ENCODE measurements around the gene COL17A1. TPM values are rescaled to one million over a fixed set of nuclear protein-coding genes. Genes with fewer than 3 reads are reported as not detected.

The COL17A1 gene
- total RNA-seq, 4 donors from 2014 or later = under 0.01 to 0.59 (median 0.22) TPM; not detected in 1

DNA sequence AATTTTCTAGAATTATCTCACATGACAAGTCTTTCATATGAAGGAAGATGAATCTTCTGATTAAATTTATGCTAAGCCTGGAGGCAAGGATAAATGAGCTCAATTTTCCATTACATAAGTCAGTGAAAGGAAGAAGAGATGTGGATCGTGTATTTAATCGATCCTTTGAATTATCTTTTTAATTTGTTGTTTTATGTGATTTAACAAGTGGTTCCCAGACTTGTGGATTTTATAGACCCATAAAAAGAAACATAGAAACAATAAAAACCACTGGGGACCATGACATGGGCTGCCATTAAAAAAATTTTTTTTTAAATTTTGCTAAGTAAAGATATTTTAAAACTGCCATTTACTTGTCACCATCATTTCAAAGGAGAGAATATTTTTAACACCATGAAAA, 73.8 kb downstream of the COL17A1 start:
- TF ChIP-seq POLR2A (IDR thresholded peaks at IDR 0.05) = no peak
- TF ChIP-seq EP300 (IDR thresholded peaks at IDR 0.05) = no peak
- TF ChIP-seq, protein P1, sequence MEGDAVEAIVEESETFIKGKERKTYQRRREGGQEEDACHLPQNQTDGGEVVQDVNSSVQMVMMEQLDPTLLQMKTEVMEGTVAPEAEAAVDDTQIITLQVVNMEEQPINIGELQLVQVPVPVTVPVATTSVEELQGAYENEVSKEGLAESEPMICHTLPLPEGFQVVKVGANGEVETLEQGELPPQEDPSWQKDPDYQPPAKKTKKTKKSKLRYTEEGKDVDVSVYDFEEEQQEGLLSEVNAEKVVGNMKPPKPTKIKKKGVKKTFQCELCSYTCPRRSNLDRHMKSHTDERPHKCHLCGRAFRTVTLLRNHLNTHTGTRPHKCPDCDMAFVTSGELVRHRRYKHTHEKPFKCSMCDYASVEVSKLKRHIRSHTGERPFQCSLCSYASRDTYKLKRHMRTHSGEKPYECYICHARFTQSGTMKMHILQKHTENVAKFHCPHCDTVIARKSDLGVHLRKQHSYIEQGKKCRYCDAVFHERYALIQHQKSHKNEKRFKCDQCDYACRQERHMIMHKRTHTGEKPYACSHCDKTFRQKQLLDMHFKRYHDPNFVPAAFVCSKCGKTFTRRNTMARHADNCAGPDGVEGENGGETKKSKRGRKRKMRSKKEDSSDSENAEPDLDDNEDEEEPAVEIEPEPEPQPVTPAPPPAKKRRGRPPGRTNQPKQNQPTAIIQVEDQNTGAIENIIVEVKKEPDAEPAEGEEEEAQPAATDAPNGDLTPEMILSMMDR (IDR thresholded peaks at IDR 0.05) = no peak
- Histone ChIP-seq H3K9me3 (no peaks in the 10 kb centered on the region), H3K27me3 (no peaks in the 10 kb centered on the region), H3K4me3 (no peak overlapping the region), H3K4me1 (no peaks in the 10 kb centered on the region), H3K36me3 (peaks cover 0 to 50% (median 0%) of the 10 kb centered on the region in 3 donors), H3K27ac (no peak overlapping the region)
- 88 to 91% methylated on average over 2 of the region's 2 CpGs for WGBS, 2 donors
- DNase-seq (ENCODE audit: low spot score in 2 of 2) = no peak

DNA sequence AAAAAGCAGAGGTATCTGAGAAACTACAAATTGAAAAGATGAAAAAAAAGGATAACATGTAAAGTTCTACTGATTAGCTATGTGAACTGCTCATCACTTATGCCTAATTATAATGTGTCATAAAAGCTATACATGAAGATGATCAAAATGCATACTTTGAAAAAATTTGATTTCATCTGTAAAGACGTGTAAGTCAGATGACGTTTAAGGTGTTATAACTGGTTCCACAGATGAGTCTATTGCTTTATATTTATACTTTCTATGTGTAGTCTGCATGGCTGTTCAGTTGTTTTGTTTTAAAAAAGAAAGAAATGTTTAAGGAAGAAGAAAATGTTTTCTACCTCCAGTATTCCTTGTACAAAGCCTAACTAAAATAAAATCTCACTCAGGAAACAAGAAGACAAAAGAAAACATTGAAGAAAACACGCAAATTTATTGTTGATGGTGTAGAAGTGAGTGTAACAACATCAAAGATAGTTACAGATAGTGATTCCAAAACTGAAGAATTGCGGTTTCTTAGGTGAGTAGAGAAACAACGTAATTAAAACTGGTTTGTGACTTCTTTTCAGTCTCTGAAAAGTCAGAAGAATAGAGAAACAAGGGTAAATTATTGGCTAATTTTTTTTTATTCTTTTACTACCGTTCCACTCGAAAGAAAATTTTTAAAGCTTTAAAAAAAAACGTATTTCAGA, 80.4 kb downstream of the COL17A1 start:
- no peak for TF ChIP-seq POLR2A (IDR thresholded peaks at IDR 0.05)
- Histone ChIP-seq H3K4me3 (no peak overlapping the region), H3K4me1 (no peaks in the 10 kb centered on the region), H3K27me3 (no peaks in the 10 kb centered on the region), H3K36me3 (peaks cover 0 to 75% (median 0%) of the 10 kb centered on the region in 3 donors), H3K27ac (no peak overlapping the region), H3K9me3 (no peaks in the 10 kb centered on the region)
- 90 to 92% methylated on average over 8 of the region's 8 CpGs for WGBS, 2 donors
- DNase-seq (ENCODE audit: low spot score in 2 of 2) = no peak

DNA sequence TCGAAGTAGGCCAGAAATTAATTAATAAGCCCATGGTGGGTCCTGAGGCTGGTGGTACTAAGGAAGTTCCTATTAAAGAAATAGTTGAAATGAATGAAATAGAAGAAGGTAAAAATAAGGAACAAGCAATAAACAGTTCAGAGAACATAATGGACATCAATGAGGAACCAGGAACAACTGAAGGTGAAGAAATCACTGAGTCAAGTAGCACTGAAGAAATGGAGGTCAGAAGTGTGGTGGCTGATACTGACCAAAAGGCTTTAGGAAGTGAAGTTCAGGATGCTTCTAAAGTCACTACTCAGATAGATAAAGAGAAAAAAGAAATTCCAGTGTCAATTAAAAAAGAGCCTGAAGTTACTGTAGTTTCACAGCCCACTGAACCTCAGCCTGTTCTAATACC, 82.8 kb downstream of the COL17A1 start:
- H3K9me3 ChIP-seq = no peaks in the 10 kb centered on the region
- TF ChIP-seq EP300 (IDR thresholded peaks at IDR 0.05) = no peak
- no peak for TF ChIP-seq POLR2A (IDR thresholded peaks at IDR 0.05)
- TF ChIP-seq, protein P1 (IDR thresholded peaks at IDR 0.05) = no peak
- no peak overlapping the region for H3K27ac ChIP-seq
- H3K4me1 ChIP-seq = no peaks in the 10 kb centered on the region
- no peaks in the 10 kb centered on the region for H3K27me3 ChIP-seq
- no peak for DNase-seq (ENCODE audit: low spot score in 2 of 2)
- H3K4me3 ChIP-seq = no peak overlapping the region
- WGBS, 2 donors = 86 to 92% methylated on average over 1 of the region's 1 CpG
- H3K36me3 ChIP-seq = peaks cover 0 to 77% (median 0%) of the 10 kb centered on the region in 3 donors

DNA sequence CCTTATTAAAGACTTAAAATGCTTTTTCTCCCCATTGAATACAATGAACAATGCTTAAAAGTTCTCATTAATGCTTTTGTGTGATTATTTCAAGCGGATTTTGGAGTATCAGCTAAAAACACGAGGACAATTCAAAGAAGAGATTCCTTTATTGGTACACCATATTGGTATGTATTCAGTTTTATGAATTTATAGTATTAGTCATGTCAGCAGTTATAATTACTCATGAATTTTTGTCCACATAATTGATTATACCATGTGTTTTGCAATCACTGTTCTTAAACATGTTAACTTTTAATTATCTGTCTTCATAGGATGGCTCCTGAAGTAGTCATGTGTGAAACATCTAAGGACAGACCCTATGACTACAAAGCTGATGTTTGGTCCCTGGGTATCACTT, 86.9 kb downstream of the COL17A1 start:
- Histone ChIP-seq H3K9me3 (no peaks in the 10 kb centered on the region), H3K27me3 (no peaks in the 10 kb centered on the region), H3K4me3 (no peak overlapping the region), H3K36me3 (peaks cover 0 to 78% (median 0%) of the 10 kb centered on the region in 3 donors), H3K4me1 (no peaks in the 10 kb centered on the region), H3K27ac (no peak overlapping the region)
- DNase-seq (ENCODE audit: low spot score in 2 of 2) = no peak
- 69 to 78% methylated on average over 2 of the region's 2 CpGs for WGBS, 2 donors
- TF ChIP-seq, protein P1 (IDR thresholded peaks at IDR 0.05) = no peak
- no peak for TF ChIP-seq EP300 (IDR thresholded peaks at IDR 0.05)
- no peak for TF ChIP-seq POLR2A (IDR thresholded peaks at IDR 0.05)

DNA sequence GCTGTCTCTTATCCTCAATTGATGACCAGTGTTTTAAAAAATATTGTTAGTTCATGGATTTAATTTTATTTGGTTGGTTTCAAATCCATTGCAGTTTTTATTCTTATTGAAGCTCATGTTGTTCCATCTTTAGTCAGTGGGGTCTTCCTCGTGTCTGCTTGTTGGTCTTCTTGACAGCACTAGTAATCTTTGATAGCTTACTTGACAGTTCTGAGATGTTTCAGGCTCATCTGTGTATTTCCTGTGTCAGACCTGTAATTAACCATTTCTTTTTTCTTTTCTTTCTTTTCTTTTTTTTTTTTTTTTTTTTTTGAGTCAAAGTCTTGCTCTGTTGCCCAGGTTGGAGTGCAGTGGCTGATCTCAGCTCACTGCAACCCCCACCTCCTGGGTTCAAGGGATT, 90.5 kb downstream of the COL17A1 start:
- TF ChIP-seq POLR2A (IDR thresholded peaks at IDR 0.05) (no peak), EP300 (IDR thresholded peaks at IDR 0.05) (no peak)
- TF ChIP-seq, protein P1 (IDR thresholded peaks at IDR 0.05) = no peak
- DNase-seq (ENCODE audit: low spot score in 2 of 2) = no peak
- Histone ChIP-seq H3K4me3 (no peak overlapping the region), H3K27ac (no peak overlapping the region), H3K4me1 (peaks cover 0 to 12% (median 0%) of the 10 kb centered on the region in 4 donors), H3K27me3 (no peaks in the 10 kb centered on the region), H3K36me3 (peaks cover 0 to 54% (median 0%) of the 10 kb centered on the region in 3 donors), H3K9me3 (no peaks in the 10 kb centered on the region)
- WGBS, 2 donors = 92 to 94% methylated on average over 1 of the region's 1 CpG
